SH-SY5Y (cell line): ENCODE measurements around the gene OTULIN.

Source experiments
- GATA2 ChIP-seq: IDR thresholded peaks from 2 replicates; pipeline ENCODE4 v1.6.1; 2011; ENCODE audit warnings: mild to moderate bottlenecking, low read depth, low read length
- GATA3 ChIP-seq: IDR thresholded peaks from 2 replicates; pipeline ENCODE4 v1.6.1; 2011; ENCODE audit warnings: low read depth, mild to moderate bottlenecking, low read length, moderate library complexity

DNA sequence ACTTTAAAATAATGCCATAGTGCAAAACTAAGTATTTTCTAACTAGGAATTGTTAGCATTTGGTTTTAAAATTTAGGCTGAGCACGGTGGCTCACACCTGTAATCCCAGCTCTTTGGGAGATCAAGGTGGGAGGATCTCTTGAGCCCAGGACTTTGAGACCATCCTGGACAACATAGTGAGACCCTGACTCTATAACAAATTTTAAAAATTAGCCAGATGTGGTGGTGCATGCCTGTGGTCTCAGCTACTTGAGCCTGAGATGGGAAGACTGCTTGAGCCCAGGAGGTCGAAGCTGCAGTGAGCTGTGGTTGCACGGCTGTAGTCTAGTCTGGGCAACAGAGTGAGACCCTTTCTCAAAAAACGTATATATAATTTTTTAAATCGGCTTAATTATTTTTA is 4.9 kb downstream of the OTULIN start:
- no peak for TF ChIP-seq GATA2
- no peak for TF ChIP-seq GATA3
